GM12864 (cell line): ENCODE measurements around the gene DHX30.

Experiments used
- DNase-seq: peaks from one replicate; pipeline ENCODE4 v3.0.0-alpha.2; 2011; ENCODE audit warnings: low read depth
- H3K4me3 ChIP-seq: 2 replicates; pipeline ENCODE4 v1.5.1; 2011; ENCODE audit warnings: mild to moderate bottlenecking, low read depth, low read length, control low read depth
- TF ChIP-seq, protein P1 (sequence below): IDR thresholded peaks from 2 replicates; pipeline ENCODE4 v1.5.1; 2011; ENCODE audit warnings: low read depth, mild to moderate bottlenecking, moderate library complexity, low read length, control low read depth, inconsistent platforms; ENCODE audit errors: missing control alignments

Gene DHX30

DNA sequence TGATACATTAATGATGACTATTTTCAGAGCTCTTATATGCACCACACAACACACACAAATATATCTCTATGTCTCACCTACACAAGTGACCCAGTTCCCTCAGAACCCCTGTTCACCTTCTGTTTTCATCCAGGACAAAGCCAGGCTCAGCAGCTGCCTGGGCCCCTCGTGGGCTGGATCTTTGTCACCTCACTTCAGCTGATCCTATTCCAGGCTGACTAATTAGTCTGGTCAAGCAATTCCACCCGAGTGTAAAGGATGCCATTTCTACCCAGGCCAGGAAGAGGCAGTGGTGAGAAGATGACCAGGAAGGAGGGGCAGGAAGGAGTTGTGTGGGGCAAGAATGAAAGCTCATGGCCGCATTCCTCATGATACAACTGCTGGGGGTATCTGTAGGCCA is 62.3 kb downstream of the DHX30 start:
- no peak for DNase-seq
- H3K4me3 ChIP-seq: no peak overlapping the region
- TF ChIP-seq, protein P1, sequence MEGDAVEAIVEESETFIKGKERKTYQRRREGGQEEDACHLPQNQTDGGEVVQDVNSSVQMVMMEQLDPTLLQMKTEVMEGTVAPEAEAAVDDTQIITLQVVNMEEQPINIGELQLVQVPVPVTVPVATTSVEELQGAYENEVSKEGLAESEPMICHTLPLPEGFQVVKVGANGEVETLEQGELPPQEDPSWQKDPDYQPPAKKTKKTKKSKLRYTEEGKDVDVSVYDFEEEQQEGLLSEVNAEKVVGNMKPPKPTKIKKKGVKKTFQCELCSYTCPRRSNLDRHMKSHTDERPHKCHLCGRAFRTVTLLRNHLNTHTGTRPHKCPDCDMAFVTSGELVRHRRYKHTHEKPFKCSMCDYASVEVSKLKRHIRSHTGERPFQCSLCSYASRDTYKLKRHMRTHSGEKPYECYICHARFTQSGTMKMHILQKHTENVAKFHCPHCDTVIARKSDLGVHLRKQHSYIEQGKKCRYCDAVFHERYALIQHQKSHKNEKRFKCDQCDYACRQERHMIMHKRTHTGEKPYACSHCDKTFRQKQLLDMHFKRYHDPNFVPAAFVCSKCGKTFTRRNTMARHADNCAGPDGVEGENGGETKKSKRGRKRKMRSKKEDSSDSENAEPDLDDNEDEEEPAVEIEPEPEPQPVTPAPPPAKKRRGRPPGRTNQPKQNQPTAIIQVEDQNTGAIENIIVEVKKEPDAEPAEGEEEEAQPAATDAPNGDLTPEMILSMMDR: no peak

DNA sequence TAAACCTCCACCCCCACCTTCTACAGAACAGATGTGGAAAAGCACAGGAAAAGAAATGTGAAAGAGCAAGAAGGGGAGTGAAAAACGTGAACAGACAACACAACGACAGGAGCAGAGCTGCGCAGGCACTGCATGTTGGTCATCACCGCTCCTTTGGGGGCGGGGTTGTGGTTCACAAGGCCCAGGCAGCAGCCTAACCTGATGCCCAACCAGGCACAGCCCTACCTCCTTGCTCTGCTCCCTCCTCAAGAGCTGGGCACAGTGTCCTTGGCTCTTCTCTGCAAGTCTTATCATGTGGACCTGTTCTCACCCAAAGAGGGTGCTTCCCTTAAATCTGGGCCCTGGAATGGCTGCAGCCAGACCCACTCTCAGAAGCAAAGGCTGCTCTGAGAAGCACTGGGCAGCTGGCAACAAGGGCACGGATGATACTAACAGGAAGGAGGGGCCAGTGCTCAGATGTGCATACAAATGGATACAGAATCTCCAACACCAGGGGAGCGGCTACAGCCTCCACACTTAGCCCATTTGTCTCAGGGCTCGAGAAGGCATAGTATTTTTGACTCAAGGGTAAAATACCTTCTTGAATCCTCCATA is 64.6 kb downstream of the DHX30 start:
- TF ChIP-seq, protein P1: no peak
- DNase-seq: no peak
- H3K4me3 ChIP-seq: no peak overlapping the region

DNA sequence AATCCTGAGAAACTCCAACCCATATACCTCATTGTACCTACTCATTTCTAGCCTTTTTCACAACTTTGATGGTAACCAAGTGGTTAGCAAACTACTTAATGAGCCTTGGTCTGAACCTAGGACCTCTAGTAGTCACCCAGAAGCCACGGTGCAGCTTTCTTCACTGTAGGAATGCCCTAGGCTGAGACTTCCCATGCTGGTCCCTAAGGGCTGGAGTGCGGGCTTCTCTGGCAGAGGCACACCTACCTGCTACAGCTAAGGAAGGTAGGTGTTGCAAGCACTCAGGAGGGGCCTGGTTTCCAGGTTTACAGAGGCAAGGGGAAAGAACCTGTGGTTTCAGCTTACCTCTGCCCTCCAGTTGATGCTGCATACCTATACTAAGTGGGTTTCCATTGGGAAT is 65.4 kb downstream of the DHX30 start:
- no peak overlapping the region for H3K4me3 ChIP-seq
- DNase-seq: no peak
- TF ChIP-seq, protein P1: no peak

DNA sequence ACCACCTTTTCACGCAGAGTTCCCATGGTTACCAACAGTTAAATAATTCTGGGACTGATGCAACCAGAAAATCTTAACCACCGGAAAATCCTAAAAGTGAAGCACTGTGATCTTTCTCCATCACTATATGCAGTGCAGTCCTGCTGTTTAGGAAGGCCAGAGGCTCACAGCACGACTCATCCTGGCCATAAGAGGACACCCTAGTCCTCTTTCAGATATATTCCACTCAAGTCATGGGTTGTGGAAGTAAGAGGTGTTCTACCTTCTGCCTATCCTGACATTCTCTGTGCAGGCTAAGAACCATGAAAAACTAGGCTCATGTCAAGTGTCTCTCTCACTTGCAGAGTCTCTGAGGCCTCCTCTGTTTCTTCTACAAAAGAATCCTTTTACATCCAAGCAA is 67.2 kb downstream of the DHX30 start:
- TF ChIP-seq, protein P1: no peak
- H3K4me3 ChIP-seq: no peak overlapping the region
- DNase-seq: no peak

DNA sequence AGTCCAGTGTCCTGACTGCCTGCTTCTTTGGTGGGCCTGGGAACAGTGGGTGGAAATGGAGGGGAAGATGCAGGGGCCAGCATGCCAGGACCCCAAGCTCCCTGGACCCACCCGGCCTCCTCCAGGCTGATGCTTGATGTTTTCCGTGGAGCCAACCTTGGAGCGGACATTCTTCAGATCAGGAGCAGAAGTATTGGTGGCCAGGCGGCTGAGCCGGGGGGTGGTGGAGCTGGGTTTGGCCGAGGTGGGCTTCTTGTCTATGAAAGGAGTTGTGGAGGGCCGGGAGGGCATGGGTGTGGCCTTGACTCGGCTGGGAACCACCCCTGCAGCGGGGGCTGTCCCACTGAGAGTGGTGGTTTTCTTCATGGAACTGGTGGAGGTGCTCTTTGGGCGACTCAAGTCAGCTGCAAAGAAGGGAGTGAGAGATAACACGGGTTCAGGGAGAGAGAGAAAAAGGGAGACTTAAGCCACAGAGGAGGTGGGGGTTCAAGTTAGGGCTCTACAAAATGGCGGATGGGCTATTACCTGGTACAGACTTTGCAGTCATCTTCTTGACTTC is 67.8 kb downstream of the DHX30 start:
- TF ChIP-seq, protein P1: no peak
- H3K4me3 ChIP-seq: no peak overlapping the region
- no peak for DNase-seq

DNA sequence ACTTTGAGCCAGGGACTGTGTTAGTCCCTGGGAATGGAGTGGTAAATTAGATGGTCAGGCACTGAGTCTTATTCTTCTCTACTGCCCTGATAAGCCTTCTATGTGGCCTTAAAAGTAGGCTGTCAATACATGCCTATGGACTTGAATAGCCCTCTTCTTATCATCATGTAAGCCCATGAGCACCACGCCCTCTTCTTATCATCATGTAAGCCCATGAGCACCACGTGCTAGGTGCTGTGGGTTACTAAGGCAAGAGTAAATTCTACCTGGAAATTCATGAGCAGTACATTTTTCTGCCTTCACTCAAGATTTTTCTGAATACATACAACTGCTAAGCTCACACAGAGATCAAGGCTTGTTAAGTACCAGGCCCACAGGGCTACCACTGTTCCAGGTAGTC is 68.5 kb downstream of the DHX30 start:
- no peak for DNase-seq
- no peak overlapping the region for H3K4me3 ChIP-seq
- TF ChIP-seq, protein P1: no peak

DNA sequence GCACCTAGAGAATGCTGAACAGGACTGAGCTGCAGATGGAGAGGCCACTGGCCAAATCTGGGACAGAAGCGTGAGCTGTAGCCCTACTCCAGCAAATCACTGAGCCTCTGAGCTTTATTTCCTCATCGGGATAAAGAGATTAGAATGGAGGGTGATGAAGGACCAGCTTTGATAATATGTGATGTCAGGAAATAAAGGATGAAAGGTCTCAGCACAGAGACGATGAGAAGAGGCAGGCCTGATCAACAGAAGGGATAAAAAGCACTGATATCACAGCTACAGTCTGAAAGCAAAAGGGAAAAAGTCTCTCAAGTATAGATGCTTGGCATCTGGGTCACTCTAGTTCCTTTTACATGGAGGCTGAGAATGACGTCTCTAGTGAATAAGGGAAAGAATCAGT is 70.0 kb downstream of the DHX30 start:
- DNase-seq: no peak
- TF ChIP-seq, protein P1: no peak
- no peak overlapping the region for H3K4me3 ChIP-seq
